DMS 273 treated with DMSO at 0.1 percent for 48 hours (cell line): ENCODE data around the gene PHLPP1.

ENCODE experiments used
- DNase-seq: peaks from one replicate; lab custom pipeline; 2025; lab: John Stamatoyannopoulos, UW

PHLPP1 gene

GRCh38 chr18:63007231-63007630 is 291.9 kb downstream of the PHLPP1 start:
- DNase-seq, result no peak

- peak; percentile 12 for DNase-seq
These were observed 300.9 kb downstream of the PHLPP1 start for GRCh38 chr18:63016270-63016669.

GRCh38 chr18:63017076-63017475 is 301.7 kb downstream of the PHLPP1 start:
- DNase-seq, result no peak

GRCh38 chr18:63017977-63018376 is 302.6 kb downstream of the PHLPP1 start:
- DNase-seq, result no peak

- DNase-seq, result no peak
These were observed 307.2 kb downstream of the PHLPP1 start for GRCh38 chr18:63022429-63023022.

GRCh38 chr18:63025251-63026090 is 310.1 kb downstream of the PHLPP1 start:
- no peak for DNase-seq

GRCh38 chr18:63028380-63028779 is 313.0 kb downstream of the PHLPP1 start:
- DNase-seq, result no peak
